H1 (cell line): ENCODE measurements around the gene CEBPE. TPM values are rescaled to one million over a fixed set of nuclear protein-coding genes. Genes with fewer than 3 reads are reported as not detected.

ENCODE experiments used
- CTCF ChIA-PET: fragments of 300-600 bp; sonication (Branson Sonifier 250); formaldehyde crosslinking; loops from one replicate; lab custom pipeline; 2021; ENCODE audit not compliant: partially characterized antibody; lab: Charles Lee
- POLR2A ChIA-PET: fragments of 300-600 bp; sonication (Branson Sonifier 250); formaldehyde crosslinking; loops from one replicate; lab custom pipeline; 2021; ENCODE audit warnings: inconsistent platforms; ENCODE audit not compliant: partially characterized antibody; lab: Charles Lee
- DNase-seq, 2 experiments: peaks; one replicate each; pipeline versions ENCODE4 v3.0.0 to v3.0.0-alpha.2; 2010 to 2022; ENCODE audit warnings: low spot score in 2 of 2, low read depth in 1 of 2, mixed read lengths in 1 of 2
- FAIRE-seq: peaks from 2 replicates; lab custom pipeline; 2011; peaks lifted over from hg19 to GRCh38; lab: Jason Lieb, UNC
- H2AFZ ChIP-seq: 2 replicates; pipeline ENCODE4 v1.8.1; 2012; ENCODE audit warnings: low read length, inconsistent platforms
- H2AK5ac ChIP-seq: 2 replicates; pipeline ENCODE4 v1.6.1; 2013; ENCODE audit warnings: low read depth, low read length
- H2BK120ac ChIP-seq: replicated peaks from 2 replicates; pipeline ENCODE3; 2013; ENCODE audit warnings: low read depth, low read length, inconsistent platforms
- H2BK12ac ChIP-seq: 2 replicates; pipeline ENCODE4 v1.6.1; 2013; ENCODE audit warnings: low read depth, low read length
- H2BK15ac ChIP-seq: 2 replicates; pipeline ENCODE4 v1.6.1; 2013; ENCODE audit warnings: low read length
- H2BK20ac ChIP-seq: 2 replicates; pipeline ENCODE4 v1.6.1; 2013; ENCODE audit warnings: low read length
- H2BK5ac ChIP-seq: 2 replicates; pipeline ENCODE4 v1.6.1; 2013; ENCODE audit warnings: low read depth, low read length
- H3K14ac ChIP-seq: 2 replicates; pipeline ENCODE4 v1.6.1; 2013; ENCODE audit warnings: inconsistent platforms; ENCODE audit not compliant: insufficient read length
- H3K18ac ChIP-seq: 2 replicates; pipeline ENCODE4 v1.6.1; 2013; ENCODE audit warnings: low read length; ENCODE audit errors: extremely low read depth
- H3K23ac ChIP-seq: 2 replicates; pipeline ENCODE4 v1.6.1; 2013; ENCODE audit warnings: inconsistent platforms; ENCODE audit not compliant: insufficient read length
- H3K23me2 ChIP-seq: 2 replicates; pipeline ENCODE4 v1.6.1; 2013; ENCODE audit warnings: low read depth, low read length
- H3K27ac ChIP-seq: 2 replicates; pipeline ENCODE4 v1.6.1; 2011; ENCODE audit warnings: low read depth, low read length, inconsistent platforms
- H3K27me3 ChIP-seq, 4 experiments: replicated peaks in 1 of 4; 1 replicate in 1 of 4; 2 replicates in 3 of 4; pipeline versions ENCODE4 v1.6.1 to v1.8.1; 2011 to 2013; ENCODE audit warnings: low read length in 3 of 4, mild to moderate bottlenecking in 3 of 4, inconsistent platforms in 2 of 4, mixed read lengths in 2 of 4, moderate library complexity in 1 of 4; ENCODE audit not compliant: control insufficient read depth in 3 of 4, insufficient read depth in 3 of 4; ENCODE audit errors: extremely low read depth in 1 of 4
- H3K36me3 ChIP-seq, 4 experiments: 2 replicates each; pipeline versions ENCODE4 v1.6.1 to v1.8.1; 2011 to 2013; ENCODE audit warnings: mild to moderate bottlenecking in 4 of 4, low read length in 3 of 4, moderate library complexity in 2 of 4, control low read depth in 1 of 4, inconsistent platforms in 1 of 4; ENCODE audit not compliant: insufficient read depth in 4 of 4, control insufficient read depth in 2 of 4
- H3K4ac ChIP-seq: replicated peaks from 2 replicates; pipeline ENCODE3; 2013; ENCODE audit warnings: low read length, low read depth, mixed read lengths, inconsistent platforms; ENCODE audit not compliant: insufficient read length
- H3K4me1 ChIP-seq, 4 experiments: replicated peaks in 1 of 4; 1 replicate in 1 of 4; 2 replicates in 3 of 4; pipeline versions ENCODE4 v1.6.1 to v1.8.1; 2011 to 2013; ENCODE audit warnings: low read length in 3 of 4, inconsistent platforms in 2 of 4, mixed read lengths in 1 of 4; ENCODE audit not compliant: insufficient read depth in 4 of 4, control insufficient read depth in 3 of 4
- H3K4me2 ChIP-seq, 2 experiments: 2 replicates each; pipeline versions ENCODE4 v1.6.1 to v1.8.1; 2011 to 2013; ENCODE audit warnings: low read depth in 2 of 2, low read length in 2 of 2, control low read depth in 1 of 2, inconsistent platforms in 1 of 2, mild to moderate bottlenecking in 1 of 2; ENCODE audit not compliant: insufficient read depth in 1 of 2
- H3K4me3 ChIP-seq, 4 experiments: fragments of 200-600, 300-600 bp in 1 of 4; sonication (generic), shearing (Covaris generic), sonication (Bioruptor Twin) in 1 of 4; 2 replicates each; pipeline versions ENCODE4 v1.5.1 to v1.8.1; 2011 to 2016; ENCODE audit warnings: low read length in 4 of 4, low read depth in 3 of 4, control low read depth in 2 of 4, inconsistent platforms in 2 of 4, mild to moderate bottlenecking in 2 of 4, mixed read lengths in 1 of 4, moderate library complexity in 1 of 4; ENCODE audit not compliant: insufficient read depth in 2 of 4; ENCODE audit errors: extremely low read depth in 1 of 4
- H3K56ac ChIP-seq: replicated peaks from 2 replicates; pipeline ENCODE3; 2013; ENCODE audit warnings: low read depth, mild to moderate bottlenecking, mixed read lengths, low read length, inconsistent platforms; ENCODE audit not compliant: insufficient read length
- H3K79me1 ChIP-seq: 2 replicates; pipeline ENCODE4 v1.6.1; 2013; ENCODE audit warnings: low read depth, low read length, control low read depth
- H3K79me2 ChIP-seq, 2 experiments: 2 replicates each; pipeline versions ENCODE4 v1.6.1 to v1.8.1; 2012 to 2013; ENCODE audit warnings: low read length in 2 of 2, mild to moderate bottlenecking in 2 of 2, inconsistent platforms in 1 of 2; ENCODE audit not compliant: insufficient read depth in 2 of 2, control insufficient read depth in 1 of 2
- H3K9ac ChIP-seq, 4 experiments: replicated peaks in 1 of 4; 1 replicate in 1 of 4; 2 replicates in 3 of 4; pipeline versions ENCODE4 v1.6.1 to v1.8.1; 2011 to 2013; ENCODE audit warnings: low read depth in 3 of 4, low read length in 3 of 4, control low read depth in 2 of 4, mild to moderate bottlenecking in 2 of 4, moderate library complexity in 2 of 4, inconsistent platforms in 1 of 4; ENCODE audit errors: extremely low read depth in 1 of 4
- H3K9me3 ChIP-seq, 2 experiments: 2 replicates each; pipeline versions ENCODE4 v1.6.1 to v1.8.1; 2012 to 2013; ENCODE audit warnings: mild to moderate bottlenecking in 2 of 2, moderate library complexity in 2 of 2, control low read depth in 1 of 2, inconsistent platforms in 1 of 2, low read depth in 1 of 2, low read length in 1 of 2, mixed read lengths in 1 of 2; ENCODE audit not compliant: insufficient read depth in 2 of 2
- H4K20me1 ChIP-seq, 2 experiments: replicated peaks in 1 of 2; 2 replicates each; pipeline versions ENCODE3 to v1.8.1; 2011 to 2013; ENCODE audit warnings: inconsistent platforms in 2 of 2, low read length in 2 of 2, mild to moderate bottlenecking in 1 of 2; ENCODE audit not compliant: insufficient read depth in 2 of 2, control insufficient read depth in 1 of 2
- H4K5ac ChIP-seq: 2 replicates; pipeline ENCODE4 v1.6.1; 2013; ENCODE audit warnings: low read length, low read depth, mixed read lengths, inconsistent platforms; ENCODE audit not compliant: insufficient read length
- H4K8ac ChIP-seq: 2 replicates; pipeline ENCODE4 v1.8.0; 2013; ENCODE audit warnings: mild to moderate bottlenecking, moderate library complexity, low read length, inconsistent platforms; ENCODE audit not compliant: insufficient read depth; ENCODE audit errors: extremely low read depth
- H4K91ac ChIP-seq: replicated peaks from 2 replicates; pipeline ENCODE3; 2013; ENCODE audit warnings: low read length, mixed read lengths, inconsistent platforms; ENCODE audit not compliant: insufficient read length
- BACH1 ChIP-seq: IDR thresholded peaks from 2 replicates; pipeline ENCODE4 v1.6.1; 2012; ENCODE audit warnings: low read length, improper control_type of control experiment
- CBX5 ChIP-seq: fragments of 300-800, 300-1000 bp; sonication (generic); IDR thresholded peaks from 2 replicates; pipeline ENCODE4 v1.7.1; 2016; ENCODE audit warnings: antibody characterized with exemption, low read length, low read depth
- CHD2 ChIP-seq: IDR thresholded peaks from 2 replicates; pipeline ENCODE4 v1.6.1; 2012; ENCODE audit warnings: low read length, improper control_type of control experiment
- CREB1 ChIP-seq: IDR thresholded peaks from 2 replicates; pipeline ENCODE4 v1.6.1; 2012; ENCODE audit warnings: inconsistent platforms
- EGR1 ChIP-seq: IDR thresholded peaks from 2 replicates; pipeline ENCODE4 v1.6.1; 2011; ENCODE audit warnings: low read depth, low read length, borderline replicate concordance
- GTF2F1 ChIP-seq: IDR thresholded peaks from 2 replicates; pipeline ENCODE4 v1.6.1; 2012; ENCODE audit warnings: low read depth, low read length, improper control_type of control experiment, borderline replicate concordance
- RNF2 ChIP-seq: fragments of 200-900, 300-1000 bp; sonication (generic); IDR thresholded peaks from 2 replicates; pipeline ENCODE4 v1.7.1; 2016; ENCODE audit warnings: borderline replicate concordance, low read depth, mild to moderate bottlenecking, antibody characterized with exemption, low read length; ENCODE audit not compliant: poor library complexity, severe bottlenecking; ENCODE audit errors: missing control alignments
- SIX5 ChIP-seq: IDR thresholded peaks from 2 replicates; pipeline ENCODE4 v1.6.1; 2011; ENCODE audit warnings: mild to moderate bottlenecking, low read depth, low read length
- SP2 ChIP-seq: IDR thresholded peaks from 2 replicates; pipeline ENCODE4 v1.6.1; 2012; ENCODE audit warnings: mild to moderate bottlenecking, low read length, inconsistent platforms
- SUZ12 ChIP-seq: fragments of 200-600 bp; sonication (generic); IDR thresholded peaks from 2 replicates; pipeline ENCODE4 v1.6.1; 2012; ENCODE audit warnings: mild to moderate bottlenecking, inconsistent platforms, low read length, moderate library complexity, mixed read lengths
- TAF7 ChIP-seq: optimal IDR thresholded peaks from 2 replicates; pipeline ENCODE3; 2011; ENCODE audit warnings: low read depth, mild to moderate bottlenecking, inconsistent platforms, low read length, moderate library complexity, borderline replicate concordance
- YY1 ChIP-seq: IDR thresholded peaks from 2 replicates; pipeline ENCODE4 v1.6.1; 2011; ENCODE audit warnings: low read depth, mild to moderate bottlenecking, low read length
- WGBS, 2 experiments: shearing (Covaris generic) in 1 of 2; methylation state at CpG; one replicate each; pipeline versions ENCODE4 v1.1.6 to v1.1.7; 2013 to 2015; ENCODE audit warnings: low lambda C conversion rate in 2 of 2, mixed read lengths in 2 of 2, inconsistent platforms in 1 of 2, low coverage in 1 of 2, missing lambda C conversion rate in 1 of 2; ENCODE audit not compliant: insufficient replicate concordance in 2 of 2, insufficient coverage in 1 of 2, insufficient read length in 1 of 2; ENCODE audit errors: extremely low coverage in 1 of 2, missing lambda C conversion rate in 1 of 2; 5-methylcytosine and 5-hydroxymethylcytosine counted together
- polyA plus RNA-seq, 7 experiments: library from polyadenylated mRNA; depleted of rRNA in 3 of 7; stranded (reverse) in 5 of 7; unstranded in 2 of 7; fragments of >200 nt in 5 of 7; fragments of 200-250 nt in 2 of 7; gene quantifications; 1 replicate in 5 of 7; 2 replicates in 1 of 7; 4 replicates in 1 of 7; pipeline versions ENCODE4 v1.2.1 to v1.2.3, GENCODE V29; 2011 to 2013; ENCODE audit warnings: missing spikeins in 2 of 7, mixed read lengths in 2 of 7
- total RNA-seq: library from RNA; stranded (reverse); fragmentation: NEBNext Ultra II Directional; extraction: Animal tissue kit (Norgen Biotek cat#: 25700); gene quantifications from 2 replicates; pipeline ENCODE4 v1.2.1, GENCODE V29; 2021

CEBPE gene
- total and polyA plus RNA-seq, 2 of the 8 experiments (the other 6 are each of a cell fraction or from before 2014, with no cell fraction given): 0.05 TPM; not detected in 1

DNA sequence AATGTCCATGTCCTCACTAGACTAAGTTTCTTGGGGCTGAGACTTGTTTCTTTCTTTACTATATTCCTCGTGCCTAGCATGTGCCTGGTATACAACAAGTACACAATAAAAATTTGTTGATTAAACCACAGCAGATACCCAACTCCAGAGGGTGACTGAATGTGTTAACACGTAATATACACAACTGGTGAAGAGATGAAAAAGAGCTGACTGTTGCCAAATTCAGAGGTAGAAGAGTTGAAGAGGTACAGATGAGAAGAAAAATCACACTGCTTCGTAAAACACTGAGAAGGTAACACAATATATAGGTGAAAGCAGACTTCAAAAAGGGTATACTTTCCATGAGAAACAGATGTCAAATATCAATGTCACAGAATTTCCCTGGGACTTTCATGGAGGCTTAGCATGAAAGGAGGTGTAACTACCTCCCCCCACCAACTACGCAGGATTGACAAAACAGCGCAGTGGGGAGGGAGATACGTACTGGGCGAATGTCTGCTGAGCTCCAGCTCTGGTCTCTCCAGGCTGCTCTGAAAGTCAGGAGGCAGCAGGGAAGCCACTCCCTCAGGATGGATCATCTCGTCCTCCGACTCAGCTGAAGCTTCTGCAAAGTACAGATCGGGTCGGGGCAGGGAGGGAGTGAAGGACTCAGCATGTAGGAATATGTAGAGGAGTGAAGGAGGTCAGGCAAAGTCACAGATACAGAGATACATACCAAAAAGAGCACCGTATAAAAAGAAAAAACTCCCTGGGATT is 29.4 kb downstream of the CEBPE start:
- Histone ChIP-seq H3K4me3 (no peak overlapping the region), H3K4me1 (no peaks in the 10 kb centered on the region; a peak in 1 of 7 replicates), H3K27ac (no peak overlapping the region), H4K5ac (no peak overlapping the region), H3K18ac (no peak overlapping the region), H3K14ac (no peak overlapping the region), H2BK5ac (no peak overlapping the region), H3K4ac (no peak overlapping the region), H3K23me2 (peaks cover 5% of the 10 kb centered on the region; the same call in 1 of the 2 replicates), H3K27me3 (no peaks in the 10 kb centered on the region), H3K4me2 (no peak overlapping the region), H3K36me3 (peaks cover 27 to 81% (median 59%) of the 10 kb centered on the region in 4 experiments), H3K9ac (no peak overlapping the region), H2AK5ac (no peak overlapping the region), H2AFZ (no peak overlapping the region), H3K9me3 (no peaks in the 10 kb centered on the region), H2BK12ac (no peak overlapping the region), H2BK15ac (no peak overlapping the region), H2BK20ac (no peak overlapping the region), H3K79me1 (peaks cover 2% of the 10 kb centered on the region; the same call in 1 of the 2 replicates), H3K79me2 (peaks cover 16 to 42% of the 10 kb centered on the region in 2 experiments), H4K8ac (no peak overlapping the region), H3K56ac (no peak overlapping the region), H4K91ac (no peak overlapping the region), H4K20me1 (peaks cover 6 to 9% of the 10 kb centered on the region in 2 experiments), H3K23ac (no peak overlapping the region), H2BK120ac (no peak overlapping the region)
- WGBS, 2 experiments: 94% methylated on average over 12 of the region's 12 CpGs; no CpG with 5 or more reads in 1 of the 2 experiments
- CTCF ChIA-PET: interaction anchor here (0.6 to 4.6 kb wide), 10 partner anchors 10 to 290 kb away, joined by 3 to 56 read pairs (median 3); no protein-coding TSS in a partner anchor
- no peak for DNase-seq
- no peak for FAIRE-seq
- POLR2A ChIA-PET: interaction anchor here (0.7 to 2.6 kb wide), 12 partner anchors 8 to 83 kb away, joined by 3 to 14 read pairs (median 4); no protein-coding TSS in a partner anchor
- TF ChIP-seq CHD2 (no peak), CREB1 (no peak), TAF7 (no peak), SP2 (no peak), EGR1 (no peak), SIX5 (no peak), YY1 (no peak), GTF2F1 (no peak), RNF2 (no peak), BACH1 (no peak), SUZ12 (no peak), CBX5 (no peak)
